Skeletal muscle satellite cell (primary cell): ENCODE measurements around the gene GLUL.
"Not testable (repeated sequence)": the region's sequence is repeated elsewhere in the genome, so short reads cannot be mapped to it uniquely, and the experiment has no call there.

ENCODE experiments used
- H3K27me3 ChIP-seq: 2 replicates; pipeline ENCODE4 v1.7.0; 2013; ENCODE audit warnings: low read length; ENCODE audit not compliant: control insufficient read depth, insufficient read depth
- H3K36me3 ChIP-seq: 2 replicates; pipeline ENCODE4 v1.7.0; 2013; ENCODE audit warnings: mild to moderate bottlenecking, control low read depth, low read length; ENCODE audit not compliant: insufficient read depth
- H3K4me1 ChIP-seq: 2 replicates; pipeline ENCODE4 v1.7.0; 2013; ENCODE audit warnings: low read length; ENCODE audit not compliant: control insufficient read depth, insufficient read depth
- H3K4me2 ChIP-seq: 2 replicates; pipeline ENCODE4 v1.7.0; 2013; ENCODE audit warnings: mild to moderate bottlenecking, low read length
- H3K4me3 ChIP-seq: 2 replicates; pipeline ENCODE4 v1.7.0; 2013; ENCODE audit warnings: low read length
- H3K9ac ChIP-seq: 2 replicates; pipeline ENCODE4 v1.7.0; 2013; ENCODE audit warnings: mild to moderate bottlenecking, low read depth, low read length, moderate library complexity
- H3K9me3 ChIP-seq: replicated peaks from 2 replicates; pipeline ENCODE4 v1.7.0; 2013; ENCODE audit warnings: mild to moderate bottlenecking, control low read depth, low read length

Gene GLUL

GRCh38 chr1:182333071-182333571, 58.5 kb downstream of the GLUL start:
- not testable (repeated sequence) for H3K4me3 ChIP-seq, H3K9me3 ChIP-seq, H3K36me3 ChIP-seq, H3K4me1 ChIP-seq, H3K9ac ChIP-seq, H3K27me3 ChIP-seq, H3K4me2 ChIP-seq

GRCh38 chr1:182332261-182333060, 59.1 kb downstream of the GLUL start:
- Histone ChIP-seq H3K36me3 (no peaks in the 10 kb centered on the region), H3K9ac (no peak overlapping the region), H3K9me3 (no peaks in the 10 kb centered on the region), H3K4me3 (no peak overlapping the region), H3K4me1 (no peaks in the 10 kb centered on the region), H3K27me3 (no peaks in the 10 kb centered on the region), H3K4me2 (no peak overlapping the region)
